Cortex of kidney (tissue), 1 donor: ENCODE measurements around the gene MAP6D1.

Experiments used
- DNase-seq: peaks from one replicate; lab custom pipeline; 2025; lab: John Stamatoyannopoulos, UW

The MAP6D1 gene

DNA sequence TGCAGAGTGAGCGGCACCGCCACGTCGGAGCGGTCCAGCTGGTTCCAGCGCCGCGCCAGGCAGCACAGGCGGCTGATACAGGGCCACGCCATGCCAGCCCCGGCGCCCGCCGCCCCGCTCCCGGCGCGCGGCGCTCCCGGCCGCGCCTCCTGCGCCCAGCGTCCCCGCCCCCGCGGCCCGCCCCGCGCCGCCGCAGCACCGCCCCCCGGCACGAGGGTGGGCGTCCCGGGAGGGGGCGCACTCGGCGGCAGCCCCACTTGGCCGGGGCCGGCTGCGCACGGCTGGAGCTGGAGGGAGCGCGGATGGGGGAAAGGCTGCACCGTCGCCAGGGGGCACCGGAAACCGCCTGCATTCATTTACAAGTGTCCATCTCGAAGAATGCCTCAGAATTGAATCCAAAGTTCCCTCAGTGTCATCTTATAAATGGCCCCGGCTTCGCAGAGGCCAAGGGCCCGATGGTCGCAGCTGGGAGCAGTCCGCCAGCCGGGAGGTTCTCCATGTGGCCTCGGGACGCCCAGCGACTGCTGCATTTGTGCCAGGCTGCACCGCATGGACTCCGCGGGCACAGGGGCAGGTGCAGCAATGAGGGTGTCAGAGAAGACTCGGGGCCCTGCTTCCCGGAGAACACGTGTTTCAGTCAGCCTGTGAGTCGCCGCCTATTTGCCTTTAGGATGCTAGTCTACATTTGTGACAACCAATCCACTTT is at the start of gene MAP6D1:
Gene MAP6D1, minus strand, starts transcription at position 122 of the 706 bp plus-strand sequence. Its CDS starts 30 bp downstream, at position 92.
- DNase-seq, result no peak

DNA sequence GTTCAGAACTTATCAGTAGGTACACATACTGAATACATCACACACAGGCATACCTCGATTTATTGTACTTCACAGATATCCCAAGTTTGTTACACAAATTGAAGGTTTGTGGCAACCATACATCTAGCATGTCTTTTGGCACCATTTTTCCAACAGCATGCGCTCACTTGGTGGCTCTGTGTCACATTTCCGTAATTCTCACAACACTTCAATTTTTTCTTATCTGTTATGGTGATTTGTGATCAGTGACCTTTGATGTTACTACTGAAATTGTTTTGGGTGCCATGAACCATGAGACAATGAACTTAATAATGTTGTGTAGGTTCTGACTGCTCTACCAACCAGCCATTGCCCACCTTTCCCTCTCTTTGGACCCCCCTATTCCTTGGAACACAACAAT is 48.5 kb upstream of the MAP6D1 start:
- no peak for DNase-seq

DNA sequence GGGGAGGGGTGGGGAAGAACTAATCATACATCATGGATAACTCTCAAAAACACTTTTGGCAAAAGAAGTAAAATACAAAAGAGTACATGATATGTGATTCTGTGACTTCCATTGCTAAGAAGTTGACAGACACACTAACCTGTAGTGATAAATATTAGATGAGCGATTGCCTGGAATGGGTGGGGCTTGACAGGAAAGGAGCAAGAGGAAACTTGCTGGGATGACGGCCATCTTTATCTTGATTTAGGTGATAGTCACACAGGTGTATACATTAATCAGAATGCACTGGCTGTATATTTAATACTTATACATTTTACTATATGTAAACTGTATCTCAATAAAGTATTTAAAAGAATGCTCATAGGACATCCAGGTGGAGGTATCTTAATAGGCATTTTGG is 46.2 kb upstream of the MAP6D1 start:
- no peak for DNase-seq

DNA sequence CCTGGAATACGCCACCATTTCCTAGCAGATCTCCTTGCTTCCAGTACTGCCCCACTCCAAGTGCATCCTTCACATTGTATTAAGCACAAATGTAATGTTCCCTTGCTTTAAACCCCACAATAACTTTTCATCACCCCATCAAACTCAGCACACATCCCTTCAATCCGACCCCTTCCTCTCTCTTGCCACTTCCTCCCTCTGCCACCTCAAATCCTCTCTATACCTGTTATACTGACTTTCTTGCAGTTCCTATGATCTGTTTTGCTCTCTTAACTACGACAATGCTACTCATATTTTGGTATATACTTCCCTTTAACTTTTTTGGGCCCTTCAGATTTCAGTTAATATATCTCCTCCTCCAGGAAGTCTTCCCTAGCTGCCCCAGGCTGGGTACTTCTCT is 45.2 kb upstream of the MAP6D1 start:
- DNase-seq, result no peak

DNA sequence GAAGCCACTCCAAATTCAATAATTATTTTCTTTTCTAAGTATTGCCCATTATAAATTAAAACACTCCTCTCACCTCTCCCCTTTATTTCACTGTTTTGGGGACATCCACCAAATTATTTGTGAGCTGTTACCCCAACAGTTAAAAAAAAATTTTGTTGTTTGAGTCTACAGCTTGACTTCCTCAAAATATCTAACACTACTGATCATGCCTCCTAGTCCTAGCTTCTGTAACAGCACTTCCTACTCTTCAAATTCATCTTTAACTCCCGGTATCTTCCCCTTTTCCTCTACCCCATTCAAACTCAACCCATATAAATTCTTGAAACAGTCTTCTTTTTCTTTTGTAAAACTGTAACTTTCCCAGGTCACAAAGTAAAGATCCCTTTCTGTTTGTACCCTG is 43.4 kb upstream of the MAP6D1 start:
- no peak for DNase-seq

DNA sequence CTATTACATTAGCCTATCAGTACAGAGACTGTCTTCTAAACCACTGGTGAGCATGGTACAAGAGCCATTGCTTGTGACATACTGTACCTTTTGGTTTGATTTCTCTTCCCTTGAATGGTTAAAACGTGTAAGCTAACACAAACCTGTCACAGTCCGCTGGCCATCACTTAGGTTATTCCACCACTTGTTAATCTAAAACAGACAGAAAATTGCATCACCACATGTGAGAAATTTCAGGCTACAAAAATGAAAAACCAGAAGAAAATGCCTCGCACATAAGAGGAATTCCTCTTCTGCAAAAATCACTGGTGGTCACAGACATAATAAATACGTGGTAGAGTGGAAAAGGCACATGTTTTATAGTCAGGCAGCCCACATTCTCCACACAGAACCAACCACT is 37.2 kb upstream of the MAP6D1 start:
- no peak for DNase-seq

DNA sequence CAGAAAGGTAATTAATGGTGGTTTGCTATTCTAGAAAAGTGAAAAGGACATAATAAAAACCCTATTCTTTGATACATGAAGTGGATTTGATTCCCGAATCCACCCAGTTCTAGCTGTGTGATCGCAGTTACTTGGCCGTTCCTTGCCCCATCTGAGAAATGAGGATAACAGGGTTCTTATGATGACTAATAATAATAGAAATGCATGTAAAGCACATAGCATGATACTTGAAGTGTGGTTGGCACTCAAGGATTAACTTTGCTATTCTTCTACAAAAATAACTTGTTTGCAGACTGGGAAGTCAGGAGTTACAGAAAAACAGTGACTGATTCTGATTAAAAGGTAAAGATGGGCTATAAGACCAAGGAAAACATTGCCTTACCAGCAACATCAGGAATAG is 32.5 kb upstream of the MAP6D1 start:
- DNase-seq, result no peak

DNA sequence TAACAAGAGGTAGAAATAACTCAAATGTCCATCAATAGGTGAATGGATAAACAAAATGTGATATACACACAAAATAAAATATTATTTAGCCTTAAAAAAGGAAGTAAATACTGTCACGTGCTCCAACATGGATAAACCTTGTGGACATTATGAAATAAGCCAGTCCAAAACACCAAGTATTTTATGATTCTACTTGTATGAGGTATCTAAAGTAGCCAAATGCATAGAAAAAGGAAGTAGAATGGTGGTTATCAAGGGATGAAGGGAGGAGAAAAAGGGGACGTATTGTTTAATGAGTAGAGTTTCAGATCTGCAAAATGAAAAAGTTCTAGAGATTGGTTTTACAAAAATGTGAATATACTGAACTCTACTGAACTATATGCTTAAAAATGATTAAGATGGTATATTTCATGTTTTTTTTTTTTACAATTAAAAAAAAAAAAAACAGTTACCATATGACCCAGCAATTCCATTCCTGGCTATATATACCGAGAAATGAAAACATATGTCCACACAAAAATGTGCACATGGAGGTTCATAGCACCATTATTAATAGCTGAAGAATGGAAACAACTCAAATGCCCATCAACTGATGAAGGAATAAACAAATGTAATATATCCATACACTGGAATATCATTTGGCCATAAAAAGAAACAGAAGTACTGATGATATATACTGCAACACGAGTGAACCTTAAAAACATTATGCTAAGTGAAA is 29.1 kb upstream of the MAP6D1 start:
- DNase-seq, result no peak

DNA sequence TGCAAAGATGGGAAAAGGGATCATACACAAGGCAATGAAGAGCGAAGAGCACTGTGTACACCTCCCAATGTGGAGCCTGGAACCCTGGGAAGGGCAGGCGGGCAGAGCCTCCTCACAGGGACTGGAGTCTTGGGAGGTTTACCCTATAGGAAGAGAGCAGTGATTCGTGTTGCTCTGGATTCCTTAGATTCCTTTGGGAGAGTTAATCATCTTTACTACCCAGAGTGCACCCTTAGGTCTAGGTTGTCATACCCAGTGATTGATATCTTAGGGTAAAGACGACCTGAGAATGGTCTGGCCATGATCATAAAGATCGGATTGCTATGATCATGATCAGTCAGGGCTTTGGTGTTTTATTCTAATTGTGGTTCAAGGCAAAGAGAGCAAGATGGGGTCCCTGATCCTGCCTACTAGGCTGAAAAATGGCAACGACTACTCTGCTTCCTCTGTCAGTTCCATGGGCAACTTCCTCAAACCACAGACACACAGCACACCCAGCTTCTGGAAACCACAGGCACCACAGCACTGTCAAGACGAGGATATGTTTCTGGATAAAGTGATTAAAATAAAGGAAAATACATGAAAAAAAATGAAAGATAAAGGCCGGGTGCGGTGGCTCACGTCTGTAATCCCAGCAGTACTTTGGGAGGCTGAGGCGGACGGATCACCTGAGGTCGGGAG is 20.4 kb upstream of the MAP6D1 start:
- no peak for DNase-seq

DNA sequence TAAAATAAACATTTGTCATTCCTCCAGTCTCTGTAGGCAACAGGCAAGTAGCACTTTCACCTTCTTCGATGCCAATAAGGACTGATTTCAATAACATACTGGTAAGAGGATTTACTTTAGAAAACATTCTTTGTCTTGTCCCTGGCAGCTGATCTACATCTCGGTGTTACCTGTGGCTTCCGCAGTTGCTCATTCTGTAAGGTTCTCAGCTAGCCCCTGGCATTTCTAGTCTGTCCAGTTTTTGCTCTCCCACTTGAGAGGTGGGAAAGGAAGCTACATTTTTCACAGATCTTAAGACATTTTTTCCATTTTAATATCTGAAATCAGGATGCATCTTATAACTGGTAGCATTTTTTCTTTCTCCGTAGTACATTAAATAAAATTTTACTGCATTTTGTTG is 19.7 kb upstream of the MAP6D1 start:
- no peak for DNase-seq

DNA sequence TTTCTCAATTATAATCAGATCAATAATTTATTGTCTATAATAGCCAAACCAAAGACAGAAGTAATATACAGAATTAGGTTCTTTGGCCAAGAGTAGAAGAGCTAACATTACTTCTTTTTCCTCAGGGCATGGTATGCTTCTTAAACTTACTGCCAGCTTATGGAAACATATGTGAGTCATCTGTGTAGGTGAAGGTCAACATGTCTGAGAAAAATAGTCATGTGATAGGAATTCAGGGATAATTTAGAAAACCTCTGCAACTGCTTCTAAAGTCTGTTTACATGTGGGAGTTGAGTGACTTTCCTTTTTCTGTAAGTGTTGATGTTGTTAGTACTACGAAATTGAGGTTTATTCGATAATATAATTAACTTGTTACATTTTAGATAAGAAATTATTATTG is 19.2 kb upstream of the MAP6D1 start:
- no peak for DNase-seq

DNA sequence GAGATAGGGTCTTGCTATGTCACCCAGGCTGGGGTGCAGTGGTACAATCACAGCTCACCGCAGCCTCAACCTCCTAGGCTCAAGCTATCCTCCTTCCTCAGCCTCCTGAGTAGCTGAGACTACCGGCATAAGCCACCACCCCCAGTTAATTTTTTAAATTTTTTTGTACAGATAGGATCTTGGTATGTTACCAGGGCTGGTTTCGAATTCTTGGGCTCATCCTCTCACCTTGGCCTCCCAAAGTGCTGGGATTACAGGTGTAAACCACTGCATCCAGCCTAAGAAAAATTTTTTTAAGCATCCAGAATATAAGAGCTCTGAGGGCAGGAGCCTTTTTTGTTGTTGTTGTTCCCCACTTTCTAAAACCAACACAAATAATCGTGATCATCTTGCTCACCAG is 14.4 kb upstream of the MAP6D1 start:
- no peak for DNase-seq

DNA sequence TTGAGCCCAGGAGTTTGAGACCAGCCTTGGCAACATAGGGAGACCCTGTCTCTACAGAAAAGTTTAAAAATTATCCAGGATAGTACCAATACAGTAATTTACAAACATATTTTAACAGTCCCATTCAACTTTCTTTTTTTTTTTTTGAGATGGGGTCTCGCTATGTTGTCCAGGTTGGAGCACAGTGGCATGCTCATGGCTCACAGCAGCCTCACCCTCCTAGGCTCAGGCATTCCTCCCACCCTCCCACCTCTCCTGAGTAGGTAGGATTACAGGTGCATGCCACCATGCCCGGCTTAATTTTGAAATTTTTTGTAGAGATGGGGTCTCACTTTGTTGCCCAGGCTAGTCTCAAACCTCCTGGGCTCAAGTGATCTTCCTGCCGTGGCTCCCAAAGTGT is 12.5 kb upstream of the MAP6D1 start:
- DNase-seq, result no peak

DNA sequence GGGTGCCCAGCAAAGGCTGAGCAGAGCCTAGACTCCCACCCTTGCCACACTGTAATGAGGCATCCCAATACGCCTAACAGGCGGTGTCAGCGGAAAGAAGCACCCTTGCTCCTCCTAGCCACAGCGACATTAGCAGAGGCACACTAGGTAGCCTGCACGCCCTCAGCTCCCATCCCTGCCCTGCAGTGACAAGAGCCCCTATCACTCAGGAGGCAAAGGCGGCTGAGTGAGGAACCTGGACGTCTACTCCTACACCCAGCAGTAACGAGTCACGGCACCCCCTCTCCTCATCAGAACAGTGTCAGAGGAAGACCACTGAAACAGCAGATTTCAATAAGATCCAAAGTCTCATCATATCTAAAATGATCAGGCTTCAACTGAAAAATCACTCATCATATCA is 12.0 kb upstream of the MAP6D1 start:
- DNase-seq, result no peak

DNA sequence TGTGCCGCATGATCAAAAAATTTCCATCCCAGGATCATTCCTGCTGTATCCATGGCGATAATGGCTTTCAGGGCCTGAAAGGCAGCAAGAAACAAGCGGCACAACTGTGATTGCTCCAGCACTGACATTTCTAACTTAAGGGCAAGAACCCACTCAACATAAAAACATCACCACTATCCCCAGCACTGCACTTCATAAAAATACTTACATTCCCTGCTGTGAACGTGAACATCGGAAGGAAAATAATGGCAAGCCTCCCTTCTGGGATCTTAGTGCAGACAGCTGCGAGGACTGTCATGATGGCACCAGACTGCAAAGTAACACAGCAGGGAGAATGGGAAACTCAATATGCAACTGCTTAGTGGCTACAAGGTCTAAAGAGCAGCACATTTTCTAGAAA is 8.1 kb upstream of the MAP6D1 start:
- DNase-seq, result no peak

DNA sequence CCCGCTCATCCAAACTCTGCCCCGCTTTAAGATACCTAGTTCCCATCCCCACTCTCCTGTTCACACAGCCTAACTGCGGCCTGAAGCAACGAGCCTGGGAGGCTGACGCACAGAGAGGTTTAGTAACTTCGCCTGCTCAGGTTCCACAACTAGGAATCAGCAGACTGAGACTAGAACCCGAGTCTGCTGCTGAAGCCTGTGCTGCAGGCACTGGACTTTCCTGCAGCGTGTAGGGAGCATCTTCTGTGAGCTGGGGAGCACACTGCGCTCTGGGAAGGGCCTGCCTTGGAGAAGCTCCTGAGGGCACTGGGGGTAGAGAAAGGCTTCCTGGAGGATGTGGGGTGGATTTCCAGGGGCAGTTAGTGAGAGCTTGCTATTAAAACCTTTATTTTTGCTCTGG is 4.8 kb upstream of the MAP6D1 start:
- no peak for DNase-seq

DNA sequence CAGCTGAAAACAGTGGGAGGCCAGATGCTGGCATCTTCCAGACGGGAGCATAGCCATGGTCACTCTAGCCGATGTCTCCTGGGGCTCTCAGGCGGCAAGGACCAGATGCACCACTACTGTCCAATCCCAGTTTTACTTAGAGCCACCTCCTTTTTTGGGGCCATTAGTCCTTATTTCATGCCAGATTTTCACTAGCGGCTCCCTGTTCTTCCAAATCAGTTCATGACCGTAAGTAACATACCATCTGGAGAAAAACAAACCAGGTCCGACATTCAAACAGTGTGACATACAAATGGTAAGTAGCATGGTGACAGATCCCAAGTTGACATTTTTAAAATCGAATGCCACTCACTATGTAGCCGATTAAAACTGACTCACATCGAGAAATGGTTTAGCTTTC is 4.1 kb upstream of the MAP6D1 start:
- no peak for DNase-seq

DNA sequence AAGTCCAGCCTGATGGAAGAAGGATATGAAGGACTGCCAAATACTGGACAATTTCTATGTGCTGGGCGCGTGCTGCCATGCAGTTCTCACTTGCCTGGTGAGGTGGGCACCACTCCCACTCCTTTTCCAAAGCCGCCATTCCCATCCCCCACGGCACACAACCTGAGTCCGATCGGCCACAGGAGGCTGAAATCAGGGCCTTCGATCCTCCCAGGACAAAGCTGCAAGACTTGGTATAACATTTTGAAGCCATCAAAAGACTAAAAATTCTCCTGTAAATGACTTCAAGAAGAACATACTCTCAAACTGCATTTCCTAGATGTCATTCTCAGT is 3.1 kb upstream of the MAP6D1 start:
- no peak for DNase-seq

DNA sequence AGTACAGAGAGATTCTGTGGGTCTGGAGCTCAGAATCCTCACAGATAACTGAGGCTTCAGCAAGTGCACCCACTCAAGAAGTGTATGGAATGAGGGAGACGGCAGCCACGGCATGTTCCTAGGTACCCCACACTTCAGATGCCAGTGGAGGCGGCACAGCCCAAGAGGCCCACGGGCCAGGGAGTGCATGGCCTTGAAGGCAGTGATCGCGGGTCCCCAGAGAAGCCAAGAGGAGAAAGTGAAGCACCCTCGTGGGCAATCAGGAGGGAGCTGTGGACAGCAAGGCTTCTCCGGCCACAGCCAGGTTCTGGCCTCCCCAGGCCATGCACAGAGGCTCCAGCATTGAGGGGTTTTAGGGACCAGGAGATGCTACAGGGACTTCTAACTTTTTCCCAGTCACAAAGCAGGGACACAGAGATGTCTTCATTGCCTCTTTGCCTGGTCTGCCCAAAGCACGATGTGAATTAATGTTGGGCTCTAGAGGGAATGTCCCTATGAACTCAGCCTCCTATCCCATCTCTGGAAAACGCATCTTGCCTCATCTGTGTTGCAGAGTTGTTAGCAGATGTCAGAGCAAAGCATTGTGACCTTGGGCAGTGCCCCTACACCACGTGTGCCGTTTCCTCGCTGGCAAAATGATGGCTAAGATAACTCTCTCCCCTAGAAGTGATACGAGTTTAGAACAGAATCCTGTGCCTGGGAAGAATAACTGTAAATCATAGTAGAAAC is 2.6 kb upstream of the MAP6D1 start:
- no peak for DNase-seq

DNA sequence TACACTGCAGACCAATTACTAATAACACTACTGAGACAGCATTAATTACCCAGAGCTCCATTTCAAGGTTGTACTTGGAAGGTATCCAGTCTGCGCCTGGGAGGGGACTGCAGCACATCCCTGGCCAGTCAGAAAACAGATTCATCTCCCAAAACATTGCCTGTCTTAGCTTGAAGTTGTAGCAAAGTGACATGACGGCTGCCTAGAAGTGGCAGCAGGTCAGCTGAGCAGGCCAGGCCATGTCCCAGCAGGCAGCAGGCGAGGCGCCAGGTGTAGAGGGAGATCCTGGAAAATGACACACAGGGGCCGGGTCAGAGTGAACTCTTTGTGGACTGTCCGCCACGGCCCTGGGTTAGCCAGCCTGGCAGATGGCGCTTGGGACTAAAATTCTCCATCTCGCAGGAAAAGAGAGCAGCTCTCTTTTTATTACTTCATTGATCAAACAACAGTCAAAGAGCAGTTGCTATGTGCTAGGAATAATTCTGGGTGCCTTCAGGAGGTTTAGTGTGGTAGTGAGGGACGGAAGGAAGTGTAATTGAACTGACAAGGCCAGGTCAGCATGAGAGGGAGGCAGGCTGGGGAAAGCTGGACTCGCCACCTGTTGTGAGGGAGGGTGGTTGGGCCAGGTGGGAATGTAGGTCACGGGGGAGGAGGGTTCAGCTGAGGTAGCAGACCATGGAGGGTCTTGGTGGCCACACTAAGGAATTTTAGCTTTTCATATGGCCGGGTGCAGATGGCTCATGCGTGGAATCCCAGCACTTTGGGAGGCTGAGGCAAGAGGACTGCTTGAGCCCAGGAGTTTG is 1.3 kb upstream of the MAP6D1 start:
- DNase-seq, result no peak

DNA sequence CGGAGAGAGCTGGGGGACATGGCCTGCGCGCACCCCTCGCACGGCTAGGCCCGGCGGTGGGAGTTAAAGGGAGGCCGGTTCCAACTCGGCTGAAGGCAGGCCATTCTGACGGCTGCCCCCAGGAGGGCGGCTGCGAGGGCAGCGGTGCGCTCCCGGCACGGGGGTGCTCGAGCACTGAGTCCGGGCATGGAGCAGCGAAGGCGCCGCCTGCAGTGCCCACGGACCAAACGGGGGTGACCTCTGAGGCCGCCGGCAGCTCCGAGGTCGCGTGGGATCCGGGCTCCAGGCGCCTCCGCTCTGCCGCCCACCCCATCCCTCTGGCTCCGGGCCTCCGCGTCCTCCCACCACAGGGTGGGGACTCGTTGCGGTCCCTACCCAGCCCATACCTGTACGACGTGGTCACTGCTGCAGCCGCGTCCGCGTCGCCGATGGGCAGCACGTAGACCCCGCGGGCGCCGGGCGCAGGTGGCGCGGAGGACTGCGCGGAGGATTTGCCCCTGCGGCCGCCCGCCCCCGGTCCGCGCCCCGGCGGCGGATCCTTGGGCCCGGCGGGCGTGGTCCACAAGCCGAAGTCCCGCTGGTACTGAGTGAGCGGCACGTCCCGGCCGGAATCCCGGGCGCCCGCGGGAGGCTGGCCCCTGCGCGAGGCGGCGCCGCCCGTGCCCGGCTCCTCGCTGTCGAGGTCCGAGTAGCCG is 469 bp downstream of the MAP6D1 start:
- DNase-seq, result no peak
